Karpas-422 (cell line): ENCODE data around the gene BBS9. TPM values are rescaled to one million over a fixed set of nuclear protein-coding genes. Genes with fewer than 3 reads are reported as not detected.

Source experiments
- DNase-seq: peaks from one replicate; pipeline ENCODE4 v3.0.0-alpha.2; 2015
- H2AFZ ChIP-seq: fragments of 200-600 bp; sonication (generic); 2 replicates; pipeline ENCODE4 v1.6.1; 2014; ENCODE audit warnings: antibody characterized with exemption, low read length, mixed read lengths
- H3K27ac ChIP-seq: fragments of 200-600 bp; sonication (generic); 2 replicates; pipeline ENCODE4 v1.5.1; 2014; ENCODE audit warnings: mild to moderate bottlenecking, low read length, moderate library complexity
- H3K27me3 ChIP-seq: fragments of 200-600 bp; sonication (generic); 2 replicates; pipeline ENCODE4 v1.6.1; 2014; ENCODE audit warnings: low read length, mixed read lengths
- H3K36me3 ChIP-seq: fragments of 200-600 bp; sonication (generic); 2 replicates; pipeline ENCODE4 v1.6.1; 2014; ENCODE audit warnings: low read length, mixed read lengths; ENCODE audit not compliant: insufficient read depth
- H3K4me1 ChIP-seq: fragments of 200-600 bp; sonication (generic); 2 replicates; pipeline ENCODE4 v1.6.1; 2014; ENCODE audit warnings: mild to moderate bottlenecking, low read length, mixed read lengths
- H3K4me2 ChIP-seq: fragments of 200-600 bp; sonication (generic); 2 replicates; pipeline ENCODE4 v1.6.1; 2014; ENCODE audit warnings: low read length, low read depth, mild to moderate bottlenecking; ENCODE audit not compliant: poor library complexity, severe bottlenecking
- H3K4me3 ChIP-seq: fragments of 200-600 bp; sonication (generic); 2 replicates; pipeline ENCODE4 v1.5.1; 2014; ENCODE audit warnings: mild to moderate bottlenecking, antibody characterized with exemption, low read length, mixed read lengths
- H3K79me2 ChIP-seq: fragments of 200-600 bp; sonication (generic); 2 replicates; pipeline ENCODE4 v1.6.1; 2014; ENCODE audit warnings: mild to moderate bottlenecking, low read length, mixed read lengths
- H3K9ac ChIP-seq: fragments of 200-600 bp; sonication (generic); 2 replicates; pipeline ENCODE4 v1.6.0; 2014; ENCODE audit warnings: low read length
- H3K9me2 ChIP-seq: fragments of 200-600 bp; sonication (generic), shearing (Covaris generic); replicated peaks from 2 replicates; pipeline ENCODE4 v1.6.0; 2014; ENCODE audit warnings: mild to moderate bottlenecking, low read length, moderate library complexity; ENCODE audit not compliant: insufficient read depth
- H3K9me3 ChIP-seq: fragments of 300-700, 200-600 bp; sonication (generic); 2 replicates; pipeline ENCODE4 v1.6.1; 2014; ENCODE audit warnings: low read length, mixed read lengths
- H4K20me1 ChIP-seq: fragments of 200-600 bp; sonication (generic); 2 replicates; pipeline ENCODE4 v1.6.1; 2014; ENCODE audit warnings: mild to moderate bottlenecking, antibody characterized with exemption, low read length, low read depth; ENCODE audit not compliant: insufficient read depth
- total RNA-seq: library from RNA; depleted of rRNA; stranded (reverse); fragments of >200 nt; shearing (Covaris generic); gene quantifications from 2 replicates; pipeline ENCODE4 v1.2.3, GENCODE V29; 2014; ENCODE audit warnings: low replicate concordance

BBS9 gene
- total RNA-seq, 1 experiment from 2014 or later: 13.0 TPM

GRCh38 chr7:33627741-33628140 lies 498.4 kb downstream of the BBS9 start:
- Histone ChIP-seq H3K9me3 (no peaks in the 10 kb centered on the region), H3K79me2 (no peaks in the 10 kb centered on the region), H3K4me2 (no peak overlapping the region), H3K9me2 (no peaks in the 10 kb centered on the region), H3K27me3 (no peaks in the 10 kb centered on the region), H3K9ac (no peak overlapping the region), H3K4me1 (no peaks in the 10 kb centered on the region), H3K4me3 (no peak overlapping the region), H2AFZ (no peak overlapping the region), H3K36me3 (no peaks in the 10 kb centered on the region), H3K27ac (no peak overlapping the region), H4K20me1 (no peaks in the 10 kb centered on the region)
- DNase-seq: no peak

- no peak overlapping the region for H3K4me3 ChIP-seq
- no peak for DNase-seq
Measured at GRCh38 chr7:33628894-33629293, 499.5 kb downstream of the BBS9 start.

GRCh38 chr7:33630359-33630758 lies 501.0 kb downstream of the BBS9 start:
- no peaks in the 10 kb centered on the region for H3K9me2 ChIP-seq
- H3K36me3 ChIP-seq: no peaks in the 10 kb centered on the region
- no peak overlapping the region for H3K27ac ChIP-seq
- no peak overlapping the region for H3K4me2 ChIP-seq
- H3K9me3 ChIP-seq: no peaks in the 10 kb centered on the region
- no peak for DNase-seq
- H3K79me2 ChIP-seq: no peaks in the 10 kb centered on the region
- H2AFZ ChIP-seq: no peak overlapping the region
- no peaks in the 10 kb centered on the region for H3K27me3 ChIP-seq
- H3K4me1 ChIP-seq: no peaks in the 10 kb centered on the region
- no peak overlapping the region for H3K9ac ChIP-seq
- no peaks in the 10 kb centered on the region for H4K20me1 ChIP-seq
- no peak overlapping the region for H3K4me3 ChIP-seq

More at GRCh38 chr7:33628894-33629293, 499.5 kb downstream of the BBS9 start:
- Histone ChIP-seq H3K9me3 (no peaks in the 10 kb centered on the region), H2AFZ (no peak overlapping the region), H3K79me2 (no peaks in the 10 kb centered on the region), H3K4me2 (no peak overlapping the region), H3K9ac (no peak overlapping the region), H3K27ac (no peak overlapping the region), H3K9me2 (no peaks in the 10 kb centered on the region), H3K4me1 (no peaks in the 10 kb centered on the region), H4K20me1 (no peaks in the 10 kb centered on the region), H3K27me3 (no peaks in the 10 kb centered on the region), H3K36me3 (no peaks in the 10 kb centered on the region)

- Histone ChIP-seq H3K79me2 (no peaks in the 10 kb centered on the region), H3K4me3 (no peak overlapping the region), H3K9me3 (no peaks in the 10 kb centered on the region), H3K4me1 (no peaks in the 10 kb centered on the region), H3K4me2 (no peak overlapping the region), H3K27me3 (no peaks in the 10 kb centered on the region), H4K20me1 (no peaks in the 10 kb centered on the region), H3K27ac (no peak overlapping the region), H3K36me3 (no peaks in the 10 kb centered on the region), H2AFZ (no peak overlapping the region), H3K9me2 (no peaks in the 10 kb centered on the region), H3K9ac (no peak overlapping the region)
- DNase-seq: no peak
Measured at GRCh38 chr7:33632322-33632721, 503.0 kb downstream of the BBS9 start.

- Histone ChIP-seq H3K36me3 (no peaks in the 10 kb centered on the region), H4K20me1 (no peaks in the 10 kb centered on the region), H3K4me1 (no peaks in the 10 kb centered on the region), H3K79me2 (no peaks in the 10 kb centered on the region), H2AFZ (no peak overlapping the region), H3K4me2 (no peak overlapping the region), H3K27me3 (no peaks in the 10 kb centered on the region), H3K27ac (no peak overlapping the region), H3K9me2 (no peaks in the 10 kb centered on the region), H3K9ac (no peak overlapping the region), H3K4me3 (no peak overlapping the region), H3K9me3 (no peaks in the 10 kb centered on the region)
- DNase-seq: no peak
Measured at GRCh38 chr7:33632840-33633525, 503.6 kb downstream of the BBS9 start.

- Histone ChIP-seq H3K9me2 (no peaks in the 10 kb centered on the region), H4K20me1 (no peaks in the 10 kb centered on the region), H3K79me2 (no peaks in the 10 kb centered on the region), H3K9ac (no peak overlapping the region), H3K27me3 (no peaks in the 10 kb centered on the region), H3K36me3 (no peaks in the 10 kb centered on the region), H3K4me3 (no peak overlapping the region), H3K9me3 (no peaks in the 10 kb centered on the region), H3K4me1 (no peaks in the 10 kb centered on the region), H3K27ac (no peak overlapping the region), H2AFZ (no peak overlapping the region), H3K4me2 (no peak overlapping the region)
- DNase-seq: no peak
Measured at GRCh38 chr7:33634606-33635005, 505.2 kb downstream of the BBS9 start.

GRCh38 chr7:33636359-33636758 lies 507.0 kb downstream of the BBS9 start:
- no peaks in the 10 kb centered on the region for H3K36me3 ChIP-seq
- H4K20me1 ChIP-seq: no peaks in the 10 kb centered on the region
- no peaks in the 10 kb centered on the region for H3K27me3 ChIP-seq
- H3K4me1 ChIP-seq: no peaks in the 10 kb centered on the region
- no peak overlapping the region for H3K4me3 ChIP-seq
- no peak overlapping the region for H2AFZ ChIP-seq
- no peaks in the 10 kb centered on the region for H3K9me2 ChIP-seq
- no peak overlapping the region for H3K27ac ChIP-seq
- no peaks in the 10 kb centered on the region for H3K9me3 ChIP-seq
- no peak overlapping the region for H3K9ac ChIP-seq
- no peaks in the 10 kb centered on the region for H3K79me2 ChIP-seq
- no peak overlapping the region for H3K4me2 ChIP-seq
- no peak for DNase-seq

GRCh38 chr7:33639552-33640197 lies 510.3 kb downstream of the BBS9 start:
- no peak for DNase-seq
- Histone ChIP-seq H3K9me3 (no peaks in the 10 kb centered on the region), H3K9ac (no peak overlapping the region), H3K9me2 (no peaks in the 10 kb centered on the region), H3K79me2 (no peaks in the 10 kb centered on the region), H3K4me3 (no peak overlapping the region), H3K27me3 (no peaks in the 10 kb centered on the region), H3K36me3 (no peaks in the 10 kb centered on the region), H3K4me2 (no peak overlapping the region), H2AFZ (no peak overlapping the region), H3K4me1 (no peaks in the 10 kb centered on the region), H3K27ac (no peak overlapping the region), H4K20me1 (no peaks in the 10 kb centered on the region)
